GM10266 (cell line): ENCODE data around the gene MUC5B.
"Not testable (repeated sequence)": the region's sequence is repeated elsewhere in the genome, so short reads cannot be mapped to it uniquely, and the experiment has no call there.

Experiments
- DNase-seq: peaks from one replicate; pipeline ENCODE4 v3.0.0; 2012; ENCODE audit errors: extremely low spot score
- TF ChIP-seq, protein P1 (sequence below): IDR thresholded peaks from 2 replicates; pipeline ENCODE4 v1.5.1; 2012; ENCODE audit warnings: mild to moderate bottlenecking, low read depth; ENCODE audit not compliant: control insufficient read depth, insufficient read depth; ENCODE audit errors: missing control alignments

Gene MUC5B

DNA sequence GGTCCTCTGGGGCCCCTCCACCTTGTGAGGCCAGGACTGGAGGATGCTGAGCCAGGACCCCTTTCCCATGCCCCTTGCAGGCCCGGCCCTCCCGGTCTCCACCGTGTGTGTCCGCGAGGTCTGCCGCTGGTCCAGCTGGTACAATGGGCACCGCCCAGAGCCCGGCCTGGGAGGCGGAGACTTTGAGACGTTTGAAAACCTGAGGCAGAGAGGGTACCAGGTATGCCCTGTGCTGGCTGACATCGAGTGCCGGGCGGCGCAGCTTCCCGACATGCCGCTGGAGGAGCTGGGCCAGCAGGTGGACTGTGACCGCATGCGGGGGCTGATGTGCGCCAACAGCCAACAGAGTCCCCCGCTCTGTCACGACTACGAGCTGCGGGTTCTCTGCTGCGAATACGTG is 17.9 kb downstream of the MUC5B start:
- TF ChIP-seq, protein P1, sequence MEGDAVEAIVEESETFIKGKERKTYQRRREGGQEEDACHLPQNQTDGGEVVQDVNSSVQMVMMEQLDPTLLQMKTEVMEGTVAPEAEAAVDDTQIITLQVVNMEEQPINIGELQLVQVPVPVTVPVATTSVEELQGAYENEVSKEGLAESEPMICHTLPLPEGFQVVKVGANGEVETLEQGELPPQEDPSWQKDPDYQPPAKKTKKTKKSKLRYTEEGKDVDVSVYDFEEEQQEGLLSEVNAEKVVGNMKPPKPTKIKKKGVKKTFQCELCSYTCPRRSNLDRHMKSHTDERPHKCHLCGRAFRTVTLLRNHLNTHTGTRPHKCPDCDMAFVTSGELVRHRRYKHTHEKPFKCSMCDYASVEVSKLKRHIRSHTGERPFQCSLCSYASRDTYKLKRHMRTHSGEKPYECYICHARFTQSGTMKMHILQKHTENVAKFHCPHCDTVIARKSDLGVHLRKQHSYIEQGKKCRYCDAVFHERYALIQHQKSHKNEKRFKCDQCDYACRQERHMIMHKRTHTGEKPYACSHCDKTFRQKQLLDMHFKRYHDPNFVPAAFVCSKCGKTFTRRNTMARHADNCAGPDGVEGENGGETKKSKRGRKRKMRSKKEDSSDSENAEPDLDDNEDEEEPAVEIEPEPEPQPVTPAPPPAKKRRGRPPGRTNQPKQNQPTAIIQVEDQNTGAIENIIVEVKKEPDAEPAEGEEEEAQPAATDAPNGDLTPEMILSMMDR = no peak
- DNase-seq = no peak

DNA sequence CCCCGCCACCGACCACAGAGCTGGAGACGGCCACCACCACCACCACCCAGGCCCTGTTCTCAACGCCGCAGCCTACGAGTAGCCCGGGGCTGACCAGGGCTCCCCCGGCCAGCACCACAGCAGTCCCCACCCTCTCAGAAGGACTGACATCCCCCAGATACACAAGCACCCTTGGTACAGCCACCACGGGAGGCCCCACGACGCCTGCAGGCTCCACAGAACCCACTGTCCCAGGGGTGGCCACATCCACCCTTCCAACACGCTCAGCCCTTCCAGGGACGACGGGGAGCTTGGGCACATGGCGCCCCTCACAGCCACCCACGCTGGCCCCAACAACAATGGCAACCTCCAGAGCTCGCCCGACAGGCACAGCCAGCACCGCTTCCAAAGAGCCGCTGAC is 18.8 kb downstream of the MUC5B start:
- no peak for DNase-seq
- TF ChIP-seq, protein P1 = no peak

DNA sequence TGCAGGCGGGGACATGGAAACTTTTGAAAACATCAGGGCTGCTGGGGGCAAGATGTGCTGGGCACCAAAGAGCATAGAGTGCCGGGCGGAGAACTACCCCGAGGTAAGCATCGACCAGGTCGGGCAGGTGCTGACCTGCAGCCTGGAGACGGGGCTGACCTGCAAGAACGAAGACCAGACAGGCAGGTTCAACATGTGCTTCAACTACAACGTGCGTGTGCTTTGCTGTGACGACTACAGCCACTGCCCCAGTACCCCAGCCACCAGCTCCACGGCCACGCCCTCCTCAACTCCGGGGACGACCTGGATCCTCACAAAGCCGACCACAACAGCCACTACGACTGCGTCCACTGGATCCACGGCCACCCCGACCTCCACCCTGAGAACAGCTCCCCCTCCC is 19.4 kb downstream of the MUC5B start:
- TF ChIP-seq, protein P1 = no peak
- no peak for DNase-seq

DNA sequence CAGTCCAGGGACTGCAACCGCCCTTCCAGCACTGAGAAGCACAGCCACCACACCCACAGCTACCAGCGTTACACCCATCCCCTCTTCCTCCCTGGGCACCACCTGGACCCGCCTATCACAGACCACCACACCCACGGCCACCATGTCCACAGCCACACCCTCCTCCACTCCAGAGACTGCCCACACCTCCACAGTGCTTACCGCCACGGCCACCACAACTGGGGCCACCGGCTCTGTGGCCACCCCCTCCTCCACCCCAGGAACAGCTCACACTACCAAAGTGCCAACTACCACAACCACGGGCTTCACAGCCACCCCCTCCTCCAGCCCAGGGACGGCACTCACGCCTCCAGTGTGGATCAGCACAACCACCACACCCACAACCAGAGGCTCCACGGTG is 19.9 kb downstream of the MUC5B start:
- not testable (repeated sequence) for DNase-seq

- DNase-seq = not testable (repeated sequence)
These were observed 20.7 kb downstream of the MUC5B start for GRCh38 chr11:1243521-1243920.

DNA sequence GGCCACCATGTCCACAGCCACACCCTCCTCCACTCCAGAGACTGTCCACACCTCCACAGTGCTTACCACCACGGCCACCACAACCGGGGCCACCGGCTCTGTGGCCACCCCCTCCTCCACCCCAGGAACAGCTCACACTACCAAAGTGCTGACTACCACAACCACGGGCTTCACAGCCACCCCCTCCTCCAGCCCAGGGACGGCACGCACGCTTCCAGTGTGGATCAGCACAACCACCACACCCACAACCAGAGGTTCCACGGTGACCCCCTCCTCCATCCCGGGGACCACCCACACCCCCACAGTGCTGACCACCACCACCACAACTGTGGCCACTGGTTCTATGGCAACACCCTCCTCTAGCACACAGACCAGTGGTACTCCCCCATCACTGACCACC is 21.7 kb downstream of the MUC5B start:
- DNase-seq = not testable (repeated sequence)

- DNase-seq = not testable (repeated sequence)
These were observed 22.9 kb downstream of the MUC5B start for GRCh38 chr11:1245717-1246116.

DNA sequence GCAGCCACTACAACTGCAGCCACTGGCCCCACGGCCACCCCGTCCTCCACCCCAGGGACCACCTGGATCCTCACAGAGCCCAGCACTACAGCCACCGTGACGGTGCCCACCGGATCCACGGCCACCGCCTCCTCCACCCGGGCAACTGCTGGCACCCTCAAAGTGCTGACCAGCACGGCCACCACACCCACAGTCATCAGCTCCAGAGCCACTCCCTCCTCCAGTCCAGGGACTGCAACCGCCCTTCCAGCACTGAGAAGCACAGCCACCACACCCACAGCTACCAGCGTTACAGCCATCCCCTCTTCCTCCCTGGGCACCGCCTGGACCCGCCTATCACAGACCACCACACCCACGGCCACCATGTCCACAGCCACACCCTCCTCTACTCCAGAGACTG is 23.4 kb downstream of the MUC5B start:
- DNase-seq = not testable (repeated sequence)

- DNase-seq = not testable (repeated sequence)
These were observed 24.2 kb downstream of the MUC5B start for GRCh38 chr11:1247026-1247425.

DNA sequence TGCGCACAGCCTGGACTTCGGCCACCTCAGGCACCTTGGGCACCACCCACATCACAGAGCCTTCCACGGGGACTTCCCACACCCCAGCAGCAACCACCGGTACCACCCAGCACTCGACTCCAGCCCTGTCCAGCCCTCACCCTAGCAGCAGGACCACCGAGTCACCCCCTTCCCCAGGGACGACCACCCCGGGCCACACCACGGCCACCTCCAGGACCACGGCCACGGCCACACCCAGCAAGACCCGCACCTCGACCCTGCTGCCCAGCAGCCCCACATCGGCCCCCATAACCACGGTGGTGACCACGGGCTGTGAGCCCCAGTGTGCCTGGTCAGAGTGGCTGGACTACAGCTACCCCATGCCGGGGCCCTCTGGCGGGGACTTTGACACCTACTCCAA is 26.1 kb downstream of the MUC5B start:
- not testable (repeated sequence) for DNase-seq

DNA sequence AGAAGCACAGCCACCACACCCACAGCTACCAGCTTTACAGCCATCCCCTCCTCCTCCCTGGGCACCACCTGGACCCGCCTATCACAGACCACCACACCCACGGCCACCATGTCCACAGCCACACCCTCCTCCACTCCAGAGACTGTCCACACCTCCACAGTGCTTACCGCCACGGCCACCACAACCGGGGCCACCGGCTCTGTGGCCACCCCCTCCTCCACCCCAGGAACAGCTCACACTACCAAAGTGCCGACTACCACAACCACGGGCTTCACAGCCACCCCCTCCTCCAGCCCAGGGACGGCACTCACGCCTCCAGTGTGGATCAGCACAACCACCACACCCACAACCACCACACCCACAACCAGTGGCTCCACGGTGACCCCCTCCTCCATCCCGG is 27.5 kb downstream of the MUC5B start:
- not testable (repeated sequence) for DNase-seq

- no peak for DNase-seq
- TF ChIP-seq, protein P1 = no peak
These were observed 28.4 kb downstream of the MUC5B start for GRCh38 chr11:1251236-1251770.
